ENCODE measurements around the gene SUFU.

The SUFU gene

DNA sequence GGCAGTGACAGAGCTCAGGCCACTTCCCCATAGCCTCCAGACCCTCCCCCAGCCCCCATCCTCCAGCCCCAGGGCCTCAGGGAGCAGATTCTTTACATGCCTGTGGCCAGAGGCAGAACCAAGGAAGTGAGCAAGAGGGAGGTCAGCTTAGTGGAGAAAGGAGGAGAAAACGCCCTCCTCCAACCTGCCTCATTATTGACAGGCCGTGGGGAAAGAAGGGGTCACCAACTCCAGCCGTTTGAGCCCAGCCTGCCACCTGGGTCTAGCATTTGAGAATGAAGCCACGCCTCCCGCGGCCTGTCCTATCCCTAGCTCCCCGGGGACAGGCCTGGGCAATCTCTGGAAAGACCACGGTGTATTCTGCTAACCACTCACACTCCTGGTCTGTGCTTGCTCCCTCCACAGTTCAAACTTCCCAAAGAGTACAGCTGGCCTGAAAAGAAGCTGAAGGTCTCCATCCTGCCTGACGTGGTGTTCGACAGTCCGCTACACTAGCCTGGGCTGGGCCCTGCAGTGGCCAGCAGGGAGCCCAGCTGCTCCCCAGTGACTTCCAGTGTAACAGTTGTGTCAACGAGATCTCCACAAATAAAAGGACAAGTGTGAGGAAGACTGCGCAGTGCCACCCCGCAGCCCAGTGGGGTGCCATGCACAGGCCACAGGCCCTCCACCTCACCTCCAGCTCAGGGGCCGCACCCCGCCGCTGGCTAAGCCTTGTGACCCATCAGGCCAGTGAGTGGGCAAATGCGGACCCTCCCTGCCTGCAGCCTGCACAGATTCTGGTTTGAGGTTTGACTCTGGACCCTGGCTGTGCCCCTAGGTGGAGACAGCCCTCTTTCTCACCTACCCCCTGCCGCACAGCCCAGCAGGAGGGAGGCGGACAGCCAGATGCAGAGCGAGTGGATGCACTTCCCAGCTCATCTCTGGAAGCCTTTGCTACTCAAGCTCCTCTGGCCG, 126.2 kb downstream of the SUFU start:
- H3K27ac ChIP-seq, result peak overlapping the region; percentile 78
- no peak for DNase-seq (ENCODE audit: low read depth, low spot score)

DNA sequence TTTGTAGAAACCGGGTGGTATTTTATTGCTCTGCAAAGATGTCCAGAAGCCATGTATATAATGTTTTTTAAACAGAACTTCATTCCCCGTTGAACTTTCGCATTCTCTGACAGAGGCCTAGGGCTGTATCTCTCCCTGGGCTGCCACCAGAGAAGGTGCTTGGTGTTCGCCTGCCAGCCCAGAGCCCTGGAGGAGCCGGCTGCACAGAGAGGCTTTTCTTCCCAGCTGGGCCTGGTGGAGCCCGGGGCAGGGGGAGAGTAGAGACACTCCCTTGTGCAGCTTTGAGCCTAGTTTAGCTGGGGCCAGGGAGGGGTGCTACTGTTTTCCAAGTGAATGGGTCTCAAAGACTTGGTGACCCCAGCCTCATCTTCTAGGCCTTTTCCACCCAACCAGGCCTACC, 126.9 kb downstream of the SUFU start:
- no peak for DNase-seq (ENCODE audit: low read depth, low spot score)
- peak overlapping the region; percentile 78 for H3K27ac ChIP-seq

DNA sequence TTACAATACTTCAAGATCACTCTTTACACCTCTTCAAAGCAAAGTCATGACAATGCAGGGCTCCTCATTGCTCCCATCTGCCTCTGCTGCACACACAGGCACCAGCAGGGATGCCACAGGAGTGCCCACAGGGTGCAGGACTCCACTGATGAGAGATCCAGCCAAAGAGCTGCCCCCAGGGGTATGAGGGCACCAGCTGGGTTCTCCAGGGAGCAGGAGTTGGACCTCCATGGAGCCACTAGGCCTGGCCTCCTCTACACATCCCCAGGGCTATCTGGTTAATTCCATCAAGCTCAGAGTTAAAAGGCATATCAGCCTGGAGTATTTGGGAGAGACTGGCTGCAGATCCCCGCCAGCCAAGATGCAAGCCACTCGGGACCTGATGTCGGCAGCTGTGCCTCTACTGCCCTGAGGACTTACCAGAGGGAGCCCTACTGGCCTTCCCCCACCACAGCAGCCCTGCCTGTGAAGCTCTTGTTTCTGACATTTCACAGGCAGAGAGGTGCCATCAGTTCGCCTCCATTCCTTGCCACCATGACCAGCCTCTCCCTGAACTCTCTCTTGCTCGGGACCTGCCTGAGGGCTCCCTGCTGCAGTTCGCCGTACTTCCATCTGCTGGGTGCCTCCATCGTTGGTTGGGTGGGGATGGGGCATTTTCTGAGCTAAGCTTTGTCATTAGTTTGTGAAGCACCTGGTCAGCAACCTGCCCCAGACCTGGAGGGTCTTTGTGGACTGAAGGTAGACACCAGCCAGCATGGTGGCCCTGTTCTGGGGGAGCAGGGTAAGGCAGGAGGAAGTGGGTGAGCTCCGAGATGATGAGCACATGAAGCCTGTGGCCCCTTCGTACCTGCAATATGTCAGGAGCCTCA, 128.0 kb downstream of the SUFU start:
- DNase-seq (ENCODE audit: low read depth, low spot score), result no peak
- H3K27ac ChIP-seq, result no peak overlapping the region

DNA sequence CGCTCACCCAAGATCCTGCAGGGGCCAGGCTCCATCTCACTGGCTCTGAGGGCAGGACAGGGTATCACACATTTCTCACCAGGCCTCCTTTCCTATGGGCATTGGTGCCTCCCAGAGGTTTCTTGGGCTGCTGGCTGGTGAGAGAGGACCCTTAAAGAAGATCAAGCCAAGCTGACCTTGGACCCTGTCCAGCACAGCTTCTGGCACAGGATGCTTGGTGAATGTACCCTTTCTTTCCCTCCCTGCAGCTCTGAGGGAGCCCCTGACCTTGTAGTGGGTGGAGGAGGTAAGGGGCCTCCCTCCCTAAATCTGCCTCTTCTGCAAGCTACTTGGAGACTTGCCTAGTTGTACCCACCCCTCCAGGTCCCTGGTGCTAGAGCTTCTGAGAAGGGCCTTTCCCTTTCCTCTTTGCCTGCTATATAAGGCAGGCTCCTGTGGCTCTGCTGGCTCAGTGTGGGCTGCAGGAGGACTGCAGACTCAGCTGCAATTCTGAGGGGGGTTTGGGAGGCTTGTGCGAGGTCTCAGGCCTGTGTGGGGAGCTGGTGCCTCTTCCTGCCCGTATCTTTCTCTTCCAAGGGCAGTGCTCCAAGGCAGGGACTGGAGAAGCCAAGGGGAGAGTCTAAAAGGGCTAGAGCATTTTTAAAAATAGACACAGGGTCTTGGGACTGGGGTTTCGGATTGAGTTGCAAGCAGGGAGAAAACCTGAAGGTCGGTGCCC, 128.8 kb downstream of the SUFU start:
- peak overlapping the region; percentile 13 for H3K27ac ChIP-seq
- DNase-seq (ENCODE audit: low read depth, low spot score), result no peak

DNA sequence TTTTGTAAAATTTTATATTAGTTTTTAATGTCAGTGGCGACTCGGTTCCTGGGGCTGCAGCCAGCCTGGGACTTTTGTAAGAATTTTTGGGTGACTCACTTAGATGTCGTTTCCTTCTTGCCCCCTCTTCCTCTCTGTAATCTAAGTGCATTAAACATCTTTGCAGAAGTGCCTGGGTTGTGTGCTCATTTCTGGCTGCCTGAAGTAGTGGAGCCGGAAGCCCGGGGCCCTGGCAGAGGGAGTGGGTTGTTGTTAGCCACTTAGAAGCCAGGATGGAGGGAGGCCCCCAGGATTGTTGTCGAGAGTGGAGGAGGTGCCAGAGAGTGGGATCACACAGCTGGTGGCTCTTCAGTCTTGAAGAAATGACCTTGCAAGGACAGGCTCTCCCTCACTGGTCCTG, 129.5 kb downstream of the SUFU start:
- H3K27ac ChIP-seq, result peak overlapping the region; percentile 13
- DNase-seq (ENCODE audit: low read depth, low spot score), result no peak

DNA sequence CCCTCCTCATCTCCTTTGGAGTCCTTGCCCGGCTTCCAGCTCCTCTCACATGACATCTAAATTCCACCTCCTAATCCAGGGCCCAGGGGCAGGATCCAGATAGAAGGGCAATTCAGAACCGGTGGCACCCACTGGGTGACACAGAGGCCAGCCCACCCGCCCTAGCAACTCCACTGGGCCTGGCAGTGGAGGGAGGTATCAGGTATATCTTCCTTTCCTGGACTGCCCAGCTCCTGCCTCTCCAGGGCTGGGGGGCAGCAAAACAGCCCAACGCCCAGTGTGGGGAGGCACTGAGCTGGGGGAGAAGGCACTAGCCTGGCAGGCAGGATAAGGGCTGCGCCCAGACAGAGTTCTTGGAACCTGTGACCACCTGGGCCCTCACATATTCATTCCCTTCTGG, 130.1 kb downstream of the SUFU start:
- H3K27ac ChIP-seq, result peak overlapping the region; percentile 13
- no peak for DNase-seq (ENCODE audit: low read depth, low spot score)

DNA sequence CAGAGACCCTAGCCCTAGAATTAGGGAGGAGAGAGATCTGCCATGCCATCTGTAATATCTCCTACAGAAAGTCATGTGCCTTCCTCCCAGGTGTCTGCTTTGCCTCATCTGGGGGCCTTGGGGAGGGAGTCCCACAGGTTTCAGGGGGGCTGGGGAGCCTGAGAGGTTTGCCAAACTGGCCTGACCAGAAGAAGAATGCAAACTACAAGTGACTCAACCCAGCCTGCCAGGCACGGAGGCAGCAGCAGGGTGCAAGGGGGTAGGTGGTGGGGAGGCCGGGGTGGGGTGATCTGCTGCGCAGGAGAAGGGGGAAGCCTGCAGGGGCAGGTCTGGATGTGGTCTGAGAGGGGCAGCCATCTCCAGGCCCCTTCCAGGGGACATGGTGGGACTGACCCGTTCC, 130.9 kb downstream of the SUFU start:
- peak overlapping the region; percentile 13 for H3K27ac ChIP-seq
- no peak for DNase-seq (ENCODE audit: low read depth, low spot score)

DNA sequence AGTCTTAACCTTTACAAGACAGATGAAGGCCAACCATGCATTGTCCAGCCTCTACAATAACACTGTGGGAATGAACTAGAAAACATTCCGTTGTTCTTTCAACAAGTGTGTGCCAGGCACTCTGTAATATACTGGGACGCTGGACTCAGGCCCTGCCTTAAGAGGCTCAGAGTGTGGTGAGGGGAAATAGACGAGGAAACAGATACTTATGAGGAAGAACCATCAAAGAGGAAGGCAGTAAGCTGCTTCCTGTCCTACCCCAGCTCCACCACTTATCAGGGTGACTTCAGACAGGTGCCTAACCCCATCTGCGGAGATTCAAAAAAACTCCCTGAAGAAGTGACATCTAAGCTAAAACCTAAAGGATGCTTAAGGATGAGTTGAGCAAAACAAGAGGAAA, 131.6 kb downstream of the SUFU start:
- DNase-seq (ENCODE audit: low read depth, low spot score), result no peak

DNA sequence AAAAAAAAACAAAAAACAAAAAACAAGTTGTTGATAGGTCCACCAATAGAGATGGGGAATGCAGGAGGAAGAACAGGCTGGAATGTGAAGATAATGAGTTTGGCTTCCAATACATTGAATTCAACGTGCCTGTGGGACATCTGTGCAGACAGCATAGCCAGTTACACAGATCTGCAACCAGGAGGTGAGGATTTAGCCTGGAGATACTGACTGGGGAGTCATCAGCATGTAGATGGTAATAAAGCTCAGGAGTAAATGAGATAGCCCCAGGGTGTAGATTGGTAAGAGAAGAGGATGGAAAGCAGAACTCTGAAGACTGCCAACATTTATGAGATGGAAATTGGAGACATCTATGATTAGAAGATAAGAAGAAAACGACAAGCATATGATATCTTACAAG, 135.8 kb downstream of the SUFU start:
- no peak overlapping the region for H3K27ac ChIP-seq
- no peak for DNase-seq (ENCODE audit: low read depth, low spot score)

More for the DNA sequence above, 131.6 kb downstream of the SUFU start:
- no peak overlapping the region for H3K27ac ChIP-seq

DNA sequence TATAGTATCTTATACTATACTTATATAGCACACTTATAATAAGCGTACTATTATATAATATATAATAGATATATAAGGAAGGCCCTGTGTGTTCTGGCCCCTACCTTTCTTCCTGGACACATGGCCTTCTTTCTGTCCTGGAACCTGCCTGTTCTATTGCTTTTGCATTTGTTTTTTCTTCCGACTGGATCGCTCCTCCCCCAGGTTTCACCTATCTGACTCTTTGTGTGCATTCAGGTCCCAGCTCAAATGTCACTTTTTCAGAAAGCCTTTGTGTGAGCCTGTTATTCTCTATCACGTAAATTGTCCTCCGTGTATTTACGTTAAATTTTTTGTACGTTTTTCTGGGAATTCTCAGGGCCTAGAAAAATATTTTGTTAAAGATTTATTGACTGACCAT, 137.6 kb downstream of the SUFU start:
- DNase-seq (ENCODE audit: low read depth, low spot score), result no peak
- H3K27ac ChIP-seq, result peak overlapping the region; percentile 97

DNA sequence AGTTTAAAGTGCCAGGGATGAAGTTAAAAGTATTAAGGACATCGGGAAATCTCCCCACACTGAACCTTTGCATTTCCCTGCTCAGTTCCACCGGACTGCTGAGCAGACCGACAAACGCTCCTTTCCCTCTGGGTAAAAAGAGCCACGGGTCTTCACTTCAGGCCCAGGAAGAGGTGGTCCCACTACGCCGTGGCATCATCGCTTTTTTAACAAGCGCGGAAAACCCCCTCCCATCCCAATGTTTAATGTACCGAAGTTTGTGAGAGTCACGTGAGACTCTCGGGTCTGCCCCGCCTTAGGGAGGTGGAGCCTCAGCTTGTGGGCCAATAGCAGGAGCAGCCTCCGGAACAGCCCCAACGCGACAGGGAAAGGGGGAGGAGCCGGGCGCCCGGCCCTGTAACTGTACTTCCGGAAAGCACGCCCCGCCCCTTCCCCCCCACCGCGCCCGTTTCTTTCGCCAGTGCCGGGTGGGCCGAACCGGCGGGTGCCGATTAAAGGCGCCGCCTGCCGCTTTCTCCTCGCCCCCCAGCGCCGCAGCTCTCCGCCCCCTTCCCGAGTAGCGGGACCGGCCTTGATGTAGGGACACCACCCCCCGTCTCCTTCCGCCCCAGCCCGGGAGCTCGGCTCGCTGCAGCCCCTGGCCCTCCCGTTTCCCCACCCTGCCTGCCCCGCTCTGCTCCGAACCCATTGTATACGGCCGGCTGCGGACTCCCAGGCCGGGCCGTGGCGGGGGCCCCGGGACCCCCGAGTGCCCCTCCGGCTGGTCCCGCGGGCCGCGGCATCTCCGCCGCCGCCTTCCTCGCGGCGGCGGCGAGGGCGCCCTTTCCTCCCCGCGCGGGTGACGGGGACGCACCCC, 138.3 kb downstream of the SUFU start:
- DNase-seq (ENCODE audit: low read depth, low spot score), result peak; percentile 81
- peak overlapping the region; percentile 97 for H3K27ac ChIP-seq

DNA sequence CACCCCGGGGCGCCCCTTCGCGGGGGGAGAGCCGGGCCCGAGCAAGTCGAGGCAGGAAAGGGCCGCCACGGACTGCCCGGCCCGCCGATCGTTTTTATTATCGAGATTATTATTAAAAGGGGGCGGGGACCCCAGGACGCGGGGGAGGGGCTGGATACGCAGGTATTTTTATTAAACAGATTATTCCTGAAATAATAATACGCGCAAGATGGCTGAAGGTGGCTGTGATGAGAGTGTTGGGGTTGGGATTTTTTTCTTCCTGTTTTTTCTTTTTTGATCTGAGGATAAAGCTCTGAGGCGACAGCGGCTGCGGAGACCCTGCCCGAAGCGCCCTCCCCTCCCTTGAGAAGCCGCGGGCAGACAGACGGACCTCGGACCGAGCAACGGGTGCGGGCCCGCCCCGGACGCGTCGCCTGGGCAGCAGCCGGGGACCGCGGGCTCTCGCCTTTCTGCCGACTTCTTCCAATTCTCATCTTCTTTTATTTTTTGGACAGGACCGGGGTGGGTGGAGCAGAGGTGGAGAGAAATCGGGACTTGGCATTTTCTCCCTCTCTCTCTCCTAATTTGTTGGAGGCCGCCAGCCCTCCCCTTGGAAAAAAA, 139.1 kb downstream of the SUFU start:
- DNase-seq (ENCODE audit: low read depth, low spot score), result no peak
- peak overlapping the region; percentile 97 for H3K27ac ChIP-seq

DNA sequence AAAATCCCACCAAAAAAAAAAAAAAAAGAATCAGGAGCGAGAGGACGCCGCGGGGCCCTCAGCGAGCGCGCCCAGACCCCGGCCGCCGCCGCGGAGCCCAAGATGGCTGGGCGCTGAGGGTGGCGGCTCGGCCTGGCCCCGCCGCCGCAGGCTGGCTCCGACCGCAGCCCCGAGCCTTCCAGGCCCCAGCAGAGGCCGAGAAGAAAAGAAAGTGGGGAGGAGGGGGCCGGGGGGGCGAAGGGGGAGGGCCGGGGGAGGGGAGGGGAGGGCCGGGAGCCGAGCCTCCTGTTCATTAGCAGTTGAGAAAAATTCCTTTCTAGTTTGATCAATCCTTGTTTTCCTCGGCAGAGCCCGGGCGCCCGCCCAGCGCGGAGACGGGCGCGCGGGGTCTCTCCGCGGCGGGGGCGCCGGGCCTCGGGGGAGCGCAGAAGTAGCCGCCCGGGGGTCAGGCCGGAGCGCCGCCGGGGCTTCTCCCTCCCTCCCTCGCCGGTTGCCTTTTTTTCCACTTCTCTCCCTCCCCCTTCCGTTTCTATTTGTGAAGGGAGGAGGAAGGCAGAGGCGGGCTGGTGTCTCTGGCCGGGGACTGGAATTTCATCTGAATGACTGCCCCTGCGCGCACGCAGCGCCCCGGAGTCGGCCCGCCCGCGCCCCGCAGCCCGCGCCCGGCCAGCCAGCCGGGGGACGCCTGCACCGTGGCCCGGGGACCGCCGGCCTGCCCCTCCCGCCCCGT, 139.7 kb downstream of the SUFU start:
- no peak for DNase-seq (ENCODE audit: low read depth, low spot score)

DNA sequence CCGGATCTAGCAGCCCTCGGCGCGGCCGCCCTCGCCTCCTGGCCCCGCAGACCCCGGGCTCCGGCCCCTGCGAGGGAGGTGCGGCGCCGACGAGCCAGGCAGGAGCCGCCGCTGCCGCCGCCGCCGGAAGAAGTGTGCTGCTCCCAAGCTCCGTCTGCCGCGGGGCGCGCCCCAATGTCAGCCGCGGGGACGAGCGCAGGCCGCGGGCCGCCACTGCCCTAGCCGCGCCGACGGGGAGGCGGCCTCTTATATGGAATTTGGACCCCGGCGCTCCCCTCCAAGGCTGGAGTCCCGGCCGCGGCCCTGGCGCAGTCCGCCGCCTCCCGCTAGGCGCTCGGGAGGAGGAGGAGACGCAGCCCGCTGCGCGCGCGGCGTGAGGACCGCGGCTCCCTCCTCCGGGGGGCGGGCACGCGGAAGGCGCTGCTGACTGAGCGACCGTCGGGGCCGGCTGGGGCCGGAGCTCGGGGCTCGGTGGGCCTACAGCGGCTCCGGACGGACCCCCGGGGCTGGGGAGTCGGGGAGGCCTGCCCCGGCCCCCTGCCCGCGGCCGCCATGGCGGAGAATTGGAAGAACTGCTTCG, 140.4 kb downstream of the SUFU start, which contains the start of gene TRIM8:
TRIM8 (plus strand) TSS at position 414 of the 580 bp plus-strand sequence; CDS start at position 553, 139 bp downstream.
- DNase-seq (ENCODE audit: low read depth, low spot score), result no peak
- peak within 1 kb of the TSS; percentile 97 for H3K27ac ChIP-seq

More for the DNA sequence above, 139.7 kb downstream of the SUFU start:
- H3K27ac ChIP-seq, result peak overlapping the region; percentile 97

DNA sequence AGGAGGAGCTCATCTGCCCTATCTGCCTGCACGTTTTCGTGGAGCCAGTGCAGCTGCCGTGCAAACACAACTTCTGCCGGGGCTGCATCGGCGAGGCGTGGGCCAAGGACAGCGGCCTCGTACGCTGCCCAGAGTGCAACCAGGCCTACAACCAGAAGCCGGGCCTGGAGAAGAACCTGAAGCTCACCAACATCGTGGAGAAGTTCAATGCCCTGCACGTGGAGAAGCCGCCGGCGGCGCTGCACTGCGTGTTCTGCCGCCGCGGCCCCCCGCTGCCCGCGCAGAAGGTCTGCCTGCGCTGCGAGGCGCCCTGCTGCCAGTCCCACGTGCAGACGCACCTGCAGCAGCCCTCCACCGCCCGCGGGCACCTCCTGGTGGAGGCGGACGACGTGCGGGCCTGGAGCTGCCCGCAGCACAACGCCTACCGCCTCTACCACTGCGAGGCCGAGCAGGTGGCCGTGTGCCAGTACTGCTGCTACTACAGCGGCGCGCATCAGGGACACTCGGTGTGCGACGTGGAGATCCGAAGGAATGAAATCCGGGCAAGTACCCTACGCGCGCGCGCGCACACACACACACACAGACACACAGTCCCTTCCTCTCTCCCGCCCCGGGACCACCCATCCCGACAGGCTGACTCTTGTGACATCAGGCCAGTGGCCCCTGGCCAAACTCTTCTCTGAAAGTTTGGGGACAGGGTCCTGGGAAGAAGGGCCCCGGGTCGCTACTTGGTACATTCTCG, 141.0 kb downstream of the SUFU start:
- peak overlapping the region; percentile 97 for H3K27ac ChIP-seq
- no peak for DNase-seq (ENCODE audit: low read depth, low spot score)

DNA sequence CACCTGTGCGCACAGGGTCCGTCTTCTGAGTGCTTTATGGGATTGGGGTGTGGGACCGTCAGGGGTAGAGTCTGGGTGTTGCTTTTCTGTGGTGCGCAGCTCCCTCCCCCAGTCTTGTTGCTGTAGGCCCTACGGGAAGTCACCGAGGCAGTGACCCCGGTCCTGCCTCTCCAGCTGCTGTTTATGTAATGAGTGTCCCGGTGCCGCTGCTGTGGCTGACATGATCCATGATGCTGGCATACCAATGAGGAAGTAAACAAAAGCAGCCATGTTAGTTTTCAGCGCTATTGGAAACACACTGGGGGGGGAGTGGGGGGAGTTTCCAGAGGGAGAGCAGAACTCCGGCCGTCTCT, 141.6 kb downstream of the SUFU start:
- peak overlapping the region; percentile 97 for H3K27ac ChIP-seq
- no peak for DNase-seq (ENCODE audit: low read depth, low spot score)
